IMR-90 (cell line): ENCODE results near the gene GTF2F1. TPM values are rescaled to one million over a fixed set of nuclear protein-coding genes. Genes with fewer than 3 reads are reported as not detected.
A peak's percentile ranks its signal among the peaks of the same experiment; 100 is the strongest.

Experiments used
- ATAC-seq: fragments of 200-7000 bp; cut with Tn5 transposase; 2 replicates; pipeline ENCODE4 v1.9.1; 2020; ENCODE audit warnings: low read depth, mild to moderate bottlenecking, moderate library complexity
- BruUV-seq: library from RNA; stranded (reverse); fragments of 400-500 nt; replicated peaks from 2 replicates; lab custom pipeline; 2021; lab: Mats Ljungman, UMichigan
- CTCF ChIA-PET: fragments of 300-600 bp; formaldehyde crosslinking; extraction: SDS; loops from one replicate; lab custom pipeline; 2021; ENCODE audit warnings: antibody characterized with exemption; lab: Yijun Ruan, JAX
- POLR2A ChIA-PET: fragments of 300-600 bp; sonication (Branson Sonifier 250); formaldehyde crosslinking; loops from one replicate; lab custom pipeline; 2022; ENCODE audit warnings: antibody characterized with exemption; ENCODE audit not compliant: unreplicated experiment; lab: Charles Lee
- DNase-seq: peaks from one replicate; pipeline ENCODE4 v3.0.0; 2013
- H2AFZ ChIP-seq: replicated peaks from 2 replicates; pipeline ENCODE3; 2013; ENCODE audit warnings: low read length, mild to moderate bottlenecking; ENCODE audit not compliant: poor library complexity
- H2AK5ac ChIP-seq: 2 replicates; pipeline ENCODE4 v1.6.1; 2013; ENCODE audit warnings: low read depth, low read length, inconsistent platforms
- H2AK9ac ChIP-seq: replicated peaks from 2 replicates; pipeline ENCODE3; 2013; ENCODE audit warnings: mild to moderate bottlenecking, low read depth, low read length, moderate library complexity; ENCODE audit not compliant: poor library complexity
- H2BK120ac ChIP-seq: 2 replicates; pipeline ENCODE4 v1.6.1; 2013; ENCODE audit warnings: low read depth, low read length, inconsistent platforms
- H2BK15ac ChIP-seq: 3 replicates; pipeline ENCODE4 v1.6.1; 2013; ENCODE audit warnings: low read depth, low read length, inconsistent platforms
- H2BK20ac ChIP-seq: 2 replicates; pipeline ENCODE4 v1.6.1; 2013; ENCODE audit warnings: low read depth, mild to moderate bottlenecking, inconsistent platforms, low read length, moderate library complexity
- H2BK5ac ChIP-seq: 2 replicates; pipeline ENCODE4 v1.6.1; 2013; ENCODE audit warnings: mild to moderate bottlenecking, low read depth, low read length, inconsistent platforms; ENCODE audit not compliant: poor library complexity, severe bottlenecking
- H3K14ac ChIP-seq: replicated peaks from 2 replicates; pipeline ENCODE4 v1.6.1; 2013; ENCODE audit warnings: low read depth, low read length, inconsistent platforms
- H3K18ac ChIP-seq: 2 replicates; pipeline ENCODE4 v1.6.1; 2013; ENCODE audit warnings: low read depth, low read length, control low read depth
- H3K23ac ChIP-seq: 2 replicates; pipeline ENCODE4 v1.6.1; 2013; ENCODE audit warnings: low read depth, low read length, inconsistent platforms
- H3K27ac ChIP-seq: 2 replicates; pipeline ENCODE4 v1.5.1; 2013; ENCODE audit warnings: mild to moderate bottlenecking, control low read depth, low read length; ENCODE audit not compliant: insufficient read depth
- H3K27me3 ChIP-seq: 2 replicates; pipeline ENCODE4 v1.6.1; 2013; ENCODE audit warnings: low read length; ENCODE audit not compliant: control insufficient read depth, insufficient read depth
- H3K36me3 ChIP-seq: 2 replicates; pipeline ENCODE4 v1.6.1; 2013; ENCODE audit warnings: low read length, mixed read lengths; ENCODE audit not compliant: control insufficient read depth, insufficient read depth
- H3K4ac ChIP-seq: 2 replicates; pipeline ENCODE4 v1.6.1; 2013; ENCODE audit warnings: low read depth, low read length, inconsistent platforms
- H3K4me1 ChIP-seq: 2 replicates; pipeline ENCODE4 v1.6.1; 2013; ENCODE audit warnings: low read length, mixed read lengths; ENCODE audit not compliant: control insufficient read depth, insufficient read depth
- H3K4me2 ChIP-seq: 2 replicates; pipeline ENCODE4 v1.6.1; 2013; ENCODE audit warnings: low read depth, mild to moderate bottlenecking, control low read depth, low read length, moderate library complexity
- H3K4me3 ChIP-seq: 2 replicates; pipeline ENCODE4 v1.5.1; 2013; ENCODE audit warnings: low read depth, mild to moderate bottlenecking, control low read depth, low read length, moderate library complexity; ENCODE audit not compliant: insufficient read depth
- H3K56ac ChIP-seq: 2 replicates; pipeline ENCODE4 v1.6.1; 2013; ENCODE audit warnings: low read length, inconsistent platforms; ENCODE audit not compliant: insufficient read depth; ENCODE audit errors: extremely low read depth
- H3K79me1 ChIP-seq, 2 experiments: 2 replicates each; pipeline ENCODE4 v1.6.1; 2013; ENCODE audit warnings: low read length in 2 of 2, inconsistent platforms in 1 of 2, low read depth in 1 of 2
- H3K9ac ChIP-seq: 2 replicates; pipeline ENCODE4 v1.6.1; 2013; ENCODE audit warnings: low read depth, low read length, control low read depth
- H3K9me1 ChIP-seq: 2 replicates; pipeline ENCODE4 v1.6.1; 2013; ENCODE audit warnings: low read length, inconsistent platforms; ENCODE audit not compliant: insufficient read depth
- H3K9me3 ChIP-seq: 2 replicates; pipeline ENCODE4 v1.6.1; 2013; ENCODE audit warnings: low read length; ENCODE audit not compliant: control insufficient read depth, insufficient read depth
- H4K20me1 ChIP-seq: 2 replicates; pipeline ENCODE4 v1.6.1; 2013; ENCODE audit warnings: low read length, inconsistent platforms; ENCODE audit not compliant: insufficient read depth
- H4K5ac ChIP-seq: 2 replicates; pipeline ENCODE4 v1.6.1; 2013; ENCODE audit warnings: mild to moderate bottlenecking, low read depth, low read length, control low read depth
- H4K8ac ChIP-seq, 2 experiments: 2 replicates each; pipeline ENCODE4 v1.6.1; 2013; ENCODE audit warnings: low read depth in 2 of 2, low read length in 2 of 2, control low read depth in 1 of 2, inconsistent platforms in 1 of 2
- H4K91ac ChIP-seq: 2 replicates; pipeline ENCODE4 v1.6.1; 2013; ENCODE audit warnings: low read depth, low read length, inconsistent platforms; ENCODE audit not compliant: insufficient read depth
- ELK1 ChIP-seq: fragments of 150-350 bp; IDR thresholded peaks from 2 replicates; pipeline ENCODE4 v1.6.1; 2016; ENCODE audit warnings: low read depth, mild to moderate bottlenecking, low read length, moderate library complexity, borderline replicate concordance
- RAD21 ChIP-seq: IDR thresholded peaks from 2 replicates; pipeline ENCODE4 v1.6.1; 2012; ENCODE audit warnings: low read length, improper control_type of control experiment
- WGBS, 2 experiments: methylation state at CpG; one replicate each; pipeline versions ENCODE4 v1.1.5 to v1.1.7; 2013; ENCODE audit warnings: missing lambda C conversion rate in 2 of 2; ENCODE audit not compliant: insufficient read length in 1 of 2; ENCODE audit errors: extremely low coverage in 2 of 2; 5-methylcytosine and 5-hydroxymethylcytosine counted together
- dilution Hi-C: fragments of 300-500 bp; cut with HindIII; formaldehyde crosslinking; loops from one replicate; pipeline ENCODE4 v1.14.3; 2018; ENCODE audit warnings: low sequenced_read_pairs; ENCODE audit not compliant: unreplicated experiment
- in situ Hi-C: fragments of 300-500 bp; cut with MboI; formaldehyde crosslinking; loops from 3 replicates; pipeline ENCODE4 v1.14.3; 2019; ENCODE audit warnings: low sequenced_read_pairs, inconsistent platforms, mixed read lengths
- intact Hi-C: fragments of 100-400 bp; cut with micrococcal nuclease; formaldehyde crosslinking; loops from 2 replicates; pipeline ENCODE4 v1.10.0; 2022
- polyA plus RNA-seq, 3 experiments: library from polyadenylated mRNA; depleted of rRNA; stranded (reverse); fragments of >200 nt; gene quantifications; 2 replicates each; pipeline ENCODE4 v1.2.3, GENCODE V29; 2012; ENCODE audit warnings: low replicate concordance in 1 of 3
- total RNA-seq: library from RNA; depleted of rRNA; stranded (reverse); fragments of >200 nt; gene quantifications from 2 replicates; pipeline ENCODE4 v1.2.3, GENCODE V29; 2012

Gene GTF2F1
- total and polyA plus RNA-seq, 2 of the 4 experiments (the other 2 are of a cell fraction), result 43.7 to 51.4 TPM

- in situ Hi-C loops, result no loop called here
Observed at GRCh38 chr19:6343462-6343861, 49.5 kb downstream of the GTF2F1 start.

More at GRCh38 chr19:6343462-6343861, 49.5 kb downstream of the GTF2F1 start:
- Histone ChIP-seq H2AK9ac (no peak overlapping the region), H4K20me1 (no peaks in the 10 kb centered on the region), H2BK5ac (no peak overlapping the region), H3K14ac (no peak overlapping the region), H3K23ac (no peak overlapping the region), H2BK15ac (no peak overlapping the region), H3K9me1 (no peaks in the 10 kb centered on the region), H3K79me1 (no peaks in the 10 kb centered on the region), H3K56ac (no peak overlapping the region), H2AFZ (peak overlapping the region; percentile 14), H4K91ac (no peak overlapping the region), H4K5ac (no peak overlapping the region), H3K36me3 (no peaks in the 10 kb centered on the region), H2BK120ac (no peak overlapping the region), H3K4ac (no peak overlapping the region), H3K4me2 (no peak overlapping the region), H3K9me3 (no peaks in the 10 kb centered on the region), H3K27me3 (peaks cover 4% of the 10 kb centered on the region; the same call in 1 of the 2 replicates), H3K18ac (no peak overlapping the region), H3K27ac (no peak overlapping the region), H2BK20ac (no peak overlapping the region), H2AK5ac (no peak overlapping the region), H3K9ac (no peak overlapping the region), H4K8ac (no peak overlapping the region), H3K4me3 (no peak overlapping the region), H3K4me1 (no peaks in the 10 kb centered on the region)
- dilution Hi-C loops, result no loop called here
- ATAC-seq (no peak), DNase-seq (no peak)
- TF ChIP-seq ELK1 (no peak), RAD21 (no peak)
- ChIA-PET POLR2A (no interaction called here), CTCF (no interaction called here)
- intact Hi-C loops, result no loop called here
- no TSS peak for BruUV-seq
- 83% methylated on average over 1 of the region's 1 CpG; no CpG with 5 or more reads in 1 of the 2 experiments for WGBS, 2 experiments
